GM23338 (cell line): ENCODE data around the gene SGSH.

Source experiments
- CREB1 ChIP-seq: fragments of 250-450 bp; sonication (Bioruptor Pico); IDR thresholded peaks from 2 replicates; pipeline ENCODE4 v1.5.0; 2020; ENCODE audit warnings: low read depth, mild to moderate bottlenecking, moderate library complexity
- EZH2 ChIP-seq: fragments of 200-600 bp; sonication (generic); IDR thresholded peaks from one replicate; pipeline ENCODE4 v1.8.0; 2017; ENCODE audit warnings: antibody characterized with exemption, mild to moderate bottlenecking, low read depth; ENCODE audit not compliant: unreplicated experiment
- JUNB ChIP-seq: IDR thresholded peaks from one replicate; pipeline ENCODE4 v1.6.1; 2016; ENCODE audit warnings: antibody characterized with exemption; ENCODE audit not compliant: unreplicated experiment
- POLR2AphosphoS5 ChIP-seq: IDR thresholded peaks from 2 replicates; pipeline ENCODE4 v1.6.1; 2016; ENCODE audit warnings: antibody characterized with exemption, low read depth
- REST ChIP-seq: IDR thresholded peaks from one replicate; pipeline ENCODE4 v1.6.1; 2018; ENCODE audit warnings: antibody characterized with exemption; ENCODE audit not compliant: unreplicated experiment
- ZNF114 ChIP-seq: fragments of 250-450 bp; sonication (Bioruptor Pico); IDR thresholded peaks from 2 replicates; pipeline ENCODE4 v1.5.0; 2020; ENCODE audit warnings: mild to moderate bottlenecking, moderate library complexity
- TF ChIP-seq, protein P1 (sequence below), 2 experiments: fragments of 200-600 bp in 1 of 2; sonication (generic) in 1 of 2; conservative IDR thresholded peaks; 2 replicates each; pipeline versions ENCODE4 v1.5.1 to v1.6.1; 2016 to 2017; ENCODE audit warnings: antibody characterized with exemption in 2 of 2, low read depth in 2 of 2, mild to moderate bottlenecking in 2 of 2, moderate library complexity in 1 of 2

- TF ChIP-seq, protein P1, sequence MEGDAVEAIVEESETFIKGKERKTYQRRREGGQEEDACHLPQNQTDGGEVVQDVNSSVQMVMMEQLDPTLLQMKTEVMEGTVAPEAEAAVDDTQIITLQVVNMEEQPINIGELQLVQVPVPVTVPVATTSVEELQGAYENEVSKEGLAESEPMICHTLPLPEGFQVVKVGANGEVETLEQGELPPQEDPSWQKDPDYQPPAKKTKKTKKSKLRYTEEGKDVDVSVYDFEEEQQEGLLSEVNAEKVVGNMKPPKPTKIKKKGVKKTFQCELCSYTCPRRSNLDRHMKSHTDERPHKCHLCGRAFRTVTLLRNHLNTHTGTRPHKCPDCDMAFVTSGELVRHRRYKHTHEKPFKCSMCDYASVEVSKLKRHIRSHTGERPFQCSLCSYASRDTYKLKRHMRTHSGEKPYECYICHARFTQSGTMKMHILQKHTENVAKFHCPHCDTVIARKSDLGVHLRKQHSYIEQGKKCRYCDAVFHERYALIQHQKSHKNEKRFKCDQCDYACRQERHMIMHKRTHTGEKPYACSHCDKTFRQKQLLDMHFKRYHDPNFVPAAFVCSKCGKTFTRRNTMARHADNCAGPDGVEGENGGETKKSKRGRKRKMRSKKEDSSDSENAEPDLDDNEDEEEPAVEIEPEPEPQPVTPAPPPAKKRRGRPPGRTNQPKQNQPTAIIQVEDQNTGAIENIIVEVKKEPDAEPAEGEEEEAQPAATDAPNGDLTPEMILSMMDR (conservative IDR thresholded peaks at IDR 0.05; ENCODE audit: low read depth in 2 of 2): no peak
- TF ChIP-seq POLR2AphosphoS5 (no peak), JUNB (no peak), EZH2 (no peak), CREB1 (CRISPR knock-in tag) (no peak), REST (no peak), ZNF114 (CRISPR knock-in tag) (no peak)
These were observed 37.6 kb upstream of the SGSH start for GRCh38 chr17:80257716-80258213.
